K562 (cell line): ENCODE measurements around the gene LRRC58. TPM values are rescaled to one million over a fixed set of nuclear protein-coding genes. Genes with fewer than 3 reads are reported as not detected.

ENCODE experiments used
- ATAC-seq: fragments of 200-7000 bp; cut with Tn5 transposase; 3 replicates; pipeline ENCODE4 v1.9.1; 2020; ENCODE audit warnings: moderate library complexity
- BruUV-seq: library from RNA; stranded (reverse); fragments of 400-500 nt; replicated peaks from 2 replicates; lab custom pipeline; 2021; lab: Mats Ljungman, UMichigan
- CTCF ChIA-PET: fragments of 300-600 bp; formaldehyde crosslinking; extraction: SDS; loops from one replicate; lab custom pipeline; 2021; ENCODE audit warnings: low intra/inter-chr PET ratio; lab: Yijun Ruan, JAX
- POLR2A ChIA-PET: fragments of 300-600, 350-650 bp; sonication (Branson Sonifier 250); formaldehyde crosslinking; extraction: SDS; loops from one replicate; lab custom pipeline; 2021; ENCODE audit warnings: antibody characterized with exemption, inconsistent platforms; lab: Yijun Ruan, JAX
- DNase-seq, 4 experiments: peaks; one replicate each; pipeline versions ENCODE4 v3.0.0 to v3.0.0-alpha.2; 2011 to 2018; ENCODE audit warnings: low spot score in 3 of 4, mixed read lengths in 3 of 4; ENCODE audit errors: extremely low read depth in 1 of 4
- FAIRE-seq: peaks from 2 replicates; lab custom pipeline; 2011; peaks lifted over from hg19 to GRCh38; lab: Jason Lieb, UNC
- H2AFZ ChIP-seq: 2 replicates; pipeline ENCODE4 v1.6.0; 2011; ENCODE audit warnings: low read depth, low read length, control low read depth, inconsistent platforms
- H3K27ac ChIP-seq: fragments of 200-600 bp; 3 replicates; pipeline ENCODE4 v1.8.0; 2011; ENCODE audit warnings: low read depth, mild to moderate bottlenecking, control low read depth, inconsistent platforms, low read length, moderate library complexity, mixed read lengths; ENCODE audit errors: extremely low read depth
- H3K27me3 ChIP-seq, 2 experiments: fragments of 300-600 bp in 1 of 2; 2 replicates in 1 of 2; 3 replicates in 1 of 2; pipeline versions ENCODE4 v1.6.0 to v1.8.0; 2011; ENCODE audit warnings: inconsistent platforms in 2 of 2, low read length in 2 of 2, mild to moderate bottlenecking in 1 of 2, mixed read lengths in 1 of 2, moderate library complexity in 1 of 2; ENCODE audit not compliant: control insufficient read depth in 2 of 2, insufficient read depth in 2 of 2
- H3K36me3 ChIP-seq: fragments of 300-600 bp; 3 replicates; pipeline ENCODE4 v1.8.0; 2011; ENCODE audit warnings: mild to moderate bottlenecking, low read length, inconsistent platforms; ENCODE audit not compliant: control insufficient read depth, insufficient read depth
- H3K4me1 ChIP-seq, 2 experiments: fragments of 200-600 bp in 1 of 2; replicated peaks in 1 of 2; 2 replicates in 1 of 2; 3 replicates in 1 of 2; pipeline versions ENCODE4 v1.5.1 to v1.8.0; 2011; ENCODE audit warnings: inconsistent platforms in 2 of 2, low read length in 2 of 2, mild to moderate bottlenecking in 1 of 2, mixed read lengths in 1 of 2, moderate library complexity in 1 of 2; ENCODE audit not compliant: control insufficient read depth in 2 of 2, insufficient read depth in 2 of 2
- H3K4me2 ChIP-seq: 2 replicates; pipeline ENCODE4 v1.6.1; 2011; ENCODE audit warnings: low read length, control low read depth, inconsistent platforms, mixed read lengths; ENCODE audit not compliant: insufficient read depth
- H3K4me3 ChIP-seq: fragments of 200-600 bp; sonication (generic), shearing (Covaris generic); 2 replicates; pipeline ENCODE4 v1.5.1; 2016; ENCODE audit warnings: control low read depth, inconsistent platforms
- H3K79me2 ChIP-seq: fragments of 200-600 bp; 3 replicates; pipeline ENCODE4 v1.8.0; 2011; ENCODE audit warnings: low read length, inconsistent platforms; ENCODE audit not compliant: control insufficient read depth, insufficient read depth
- H3K9ac ChIP-seq, 2 experiments: 2 replicates each; pipeline versions ENCODE4 v1.6.0 to v1.6.1; 2011; ENCODE audit warnings: low read depth in 2 of 2, low read length in 2 of 2, control low read depth in 1 of 2, inconsistent platforms in 1 of 2, mild to moderate bottlenecking in 1 of 2, mixed read lengths in 1 of 2; ENCODE audit not compliant: insufficient read depth in 1 of 2
- H3K9me1 ChIP-seq: one replicate; pipeline ENCODE4 v1.6.0; 2011; ENCODE audit warnings: inconsistent platforms, mild to moderate bottlenecking, low read length, moderate library complexity; ENCODE audit not compliant: control insufficient read depth, insufficient read depth
- H3K9me3 ChIP-seq: replicated peaks from 2 replicates; pipeline ENCODE4 v1.5.1; 2011; ENCODE audit warnings: low read depth, low read length, inconsistent platforms; ENCODE audit not compliant: control insufficient read depth, insufficient read depth
- H4K20me1 ChIP-seq: replicated peaks from 2 replicates; pipeline ENCODE4 v1.6.1; 2011; ENCODE audit warnings: low read length, inconsistent platforms, mixed read lengths; ENCODE audit not compliant: control insufficient read depth, insufficient read depth
- ASH1L ChIP-seq: fragments of 450-650 bp; IDR thresholded peaks from 2 replicates; pipeline ENCODE4 v1.6.1; 2018; ENCODE audit warnings: borderline replicate concordance, mild to moderate bottlenecking, low read depth; ENCODE audit not compliant: partially characterized antibody
- ETS1 ChIP-seq: conservative IDR thresholded peaks from 2 replicates; pipeline ENCODE4 v1.6.1; 2011; ENCODE audit warnings: low read depth, mild to moderate bottlenecking, low read length; ENCODE audit not compliant: control insufficient read depth
- GATAD2A ChIP-seq: fragments of 450-650 bp; IDR thresholded peaks from 2 replicates; pipeline ENCODE4 v1.6.1; 2017
- HEY1 ChIP-seq: fragments of 250-450 bp; sonication (Bioruptor Pico); IDR thresholded peaks from 2 replicates; pipeline ENCODE4 v1.5.0; 2020; ENCODE audit warnings: mild to moderate bottlenecking, moderate library complexity, borderline replicate concordance
- PHB2 ChIP-seq: fragments of 450-650 bp; IDR thresholded peaks from 2 replicates; pipeline ENCODE4 v1.6.1; 2017; ENCODE audit warnings: low read depth
- SREBF1 ChIP-seq: fragments of 150-350 bp; IDR thresholded peaks from 2 replicates; pipeline ENCODE4 v1.6.1; 2014; ENCODE audit warnings: antibody characterized with exemption, low read depth, low read length, borderline replicate concordance
- TAF7 ChIP-seq: fragments of 450-650 bp; IDR thresholded peaks from 2 replicates; pipeline ENCODE4 v1.6.1; 2016; ENCODE audit warnings: missing genetic modification characterization, missing compliant biosample characterization
- TEAD2 ChIP-seq: fragments of 450-650 bp; IDR thresholded peaks from 2 replicates; pipeline ENCODE4 v1.6.1; 2016; ENCODE audit warnings: missing genetic modification characterization, control low read depth, missing compliant biosample characterization
- THRA ChIP-seq: fragments of 450-650 bp; IDR thresholded peaks from 2 replicates; pipeline ENCODE4 v1.6.1; 2017; ENCODE audit warnings: mild to moderate bottlenecking, moderate library complexity
- ZNF212 ChIP-seq: fragments of 450-650 bp; formaldehyde crosslinking; IDR thresholded peaks from 2 replicates; pipeline ENCODE4 v1.4.0; 2020; ENCODE audit warnings: mild to moderate bottlenecking
- ZNF592 ChIP-seq: fragments of 450-650 bp; IDR thresholded peaks from 2 replicates; pipeline ENCODE4 v1.6.1; 2017; ENCODE audit warnings: antibody characterized with exemption, mild to moderate bottlenecking
- WGBS: fragments of 100-300 bp; shearing (Covaris generic); methylation state at CpG from one replicate; pipeline ENCODE4 v1.1.6; 2016; ENCODE audit warnings: low coverage, mixed read lengths; ENCODE audit not compliant: insufficient coverage; ENCODE audit errors: missing lambda C conversion rate; 5-methylcytosine and 5-hydroxymethylcytosine counted together
- in situ Hi-C: fragments of 300-500 bp; cut with MboI; formaldehyde crosslinking; loops from 4 replicates; pipeline ENCODE4 v1.15.0; 2018; ENCODE audit warnings: inconsistent platforms, mixed read lengths
- intact Hi-C: fragments of 100-400 bp; cut with micrococcal nuclease; formaldehyde crosslinking; loops from 2 replicates; pipeline ENCODE4 v1.14.2; 2022
- polyA plus RNA-seq, 8 experiments: library from polyadenylated mRNA; depleted of rRNA in 4 of 8; stranded (reverse) in 5 of 8; unstranded in 3 of 8; fragments of >200 nt; fragmentation: Nextera tagmentation in 2 of 8; fragmentation: Illumina TruSeq in 1 of 8; extraction: Ambion mirVana in 2 of 8; extraction: Trizol in 1 of 8; gene quantifications; 2 replicates each; pipeline versions ENCODE4 v1.2.1 to v1.2.3, GENCODE V29; 2011 to 2014; ENCODE audit warnings: inconsistent platforms in 1 of 8, missing spikeins in 1 of 8
- total RNA-seq, 7 experiments: library from RNA; depleted of rRNA in 6 of 7; stranded (reverse); fragments of >200 nt in 6 of 7; fragmentation: Illumina TruSeq in 2 of 7; extraction: Trizol in 2 of 7; gene quantifications; 2 replicates each; pipeline versions ENCODE4 v1.2.1 to v1.2.3, GENCODE V29; 2011 to 2021; ENCODE audit warnings: low replicate concordance in 1 of 7

Gene LRRC58
- total and polyA plus RNA-seq, 9 of the 15 experiments (the other 6 are each of a cell fraction or from before 2014, with no cell fraction given), result 5.6 to 26.6 (median 14.8) TPM

- no peak for FAIRE-seq
- Histone ChIP-seq H3K4me3 (peak overlapping the region; percentile 59), H3K27me3 (no peaks in the 10 kb centered on the region), H3K9ac (peak overlapping the region; percentile 86 to 98; a peak in 3 of 4 replicates), H2AFZ (peak overlapping the region; percentile 94), H3K9me1 (no peaks in the 10 kb centered on the region), H3K36me3 (peaks cover 20% of the 10 kb centered on the region; the same call in 2 of the 3 replicates), H3K9me3 (no peaks in the 10 kb centered on the region), H3K27ac (peak overlapping the region; percentile 88), H3K4me1 (peaks cover 6 to 20% of the 10 kb centered on the region in 2 experiments; a peak in 4 of 5 replicates), H4K20me1 (no peaks in the 10 kb centered on the region), H3K4me2 (peak overlapping the region; percentile 85), H3K79me2 (peaks cover 50% of the 10 kb centered on the region)
- in situ Hi-C loops, result no loop called here
- intact Hi-C loops, result loop anchor here (5.0 kb wide), 1 partner anchor 252 kb away; no protein-coding TSS in a partner anchor
- POLR2A ChIA-PET, result interaction anchor here (1.1 to 2.1 kb wide), 2 partner anchors 10 to 67 kb away, joined by 3 to 8 read pairs; no protein-coding TSS in a partner anchor
- CTCF ChIA-PET, result no interaction called here
- DNase-seq, result no peak
- 0% methylated on average over 6 of the region's 6 CpGs for WGBS
- ATAC-seq, result no peak
- BruUV-seq, result no TSS peak
- TF ChIP-seq SREBF1 (no peak), ZNF212 (no peak), THRA (no peak), ETS1 (no peak), TAF7 (no peak), ASH1L (no peak), PHB2 (no peak), TEAD2 (tag) (no peak), HEY1 (CRISPR knock-in tag) (no peak), ZNF592 (no peak), GATAD2A (no peak)
These were observed 636 bp upstream of the LRRC58 start for GRCh38 chr3:120349855-120350125.
